Nucleus accumbens (tissue), 56 donors: Measurements from ENCODE around the gene PTCD1.
"Not testable (repeated sequence)": the region's sequence is repeated elsewhere in the genome, so short reads cannot be mapped to it uniquely, and the experiment has no call there.

Source experiments
- DNase-seq, 56 donors: peaks; one replicate each; lab custom pipeline; 2025; lab: John Stamatoyannopoulos, UW

PTCD1 gene

DNA sequence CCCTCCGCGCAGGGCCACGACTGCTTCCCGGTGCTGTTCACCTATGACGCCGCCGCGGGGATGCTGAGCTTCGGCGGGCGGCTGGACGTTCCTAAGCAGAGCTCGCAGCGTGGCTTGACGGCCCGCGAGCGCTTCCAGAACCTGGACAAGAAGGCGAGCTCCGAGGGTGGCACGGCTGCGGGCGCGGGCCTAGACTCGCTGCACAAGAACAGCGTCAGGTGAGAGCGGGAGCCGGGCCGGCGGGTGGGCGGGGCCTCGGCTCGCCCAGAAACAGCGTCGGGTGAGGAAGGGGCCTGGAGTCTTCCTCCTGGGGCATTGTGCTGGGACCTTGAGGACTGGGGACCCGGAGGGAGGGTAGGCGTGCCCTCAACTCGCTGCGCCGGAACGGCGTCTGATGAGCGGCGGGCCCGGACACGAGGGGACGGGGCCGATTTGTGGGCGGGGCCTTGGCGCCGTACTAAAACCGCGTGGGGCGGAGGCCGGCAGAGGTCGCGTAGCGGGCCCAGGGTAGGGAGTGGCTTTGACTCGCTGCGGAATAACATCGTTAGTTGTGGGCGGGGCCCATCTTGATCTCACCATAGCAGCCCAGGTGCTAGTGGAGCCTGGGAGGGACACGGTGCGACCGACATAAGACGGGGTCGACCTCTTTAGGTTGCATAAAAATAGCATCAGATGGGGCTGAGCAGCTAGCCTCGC lies 45.8 kb downstream of the PTCD1 start:
- peak in 48 of 56 donors; percentile 7 to 88 (median 48) for DNase-seq

- DNase-seq, result no peak
Measured at GRCh38 chr7:99392046-99392445, 46.6 kb downstream of the PTCD1 start.

DNA sequence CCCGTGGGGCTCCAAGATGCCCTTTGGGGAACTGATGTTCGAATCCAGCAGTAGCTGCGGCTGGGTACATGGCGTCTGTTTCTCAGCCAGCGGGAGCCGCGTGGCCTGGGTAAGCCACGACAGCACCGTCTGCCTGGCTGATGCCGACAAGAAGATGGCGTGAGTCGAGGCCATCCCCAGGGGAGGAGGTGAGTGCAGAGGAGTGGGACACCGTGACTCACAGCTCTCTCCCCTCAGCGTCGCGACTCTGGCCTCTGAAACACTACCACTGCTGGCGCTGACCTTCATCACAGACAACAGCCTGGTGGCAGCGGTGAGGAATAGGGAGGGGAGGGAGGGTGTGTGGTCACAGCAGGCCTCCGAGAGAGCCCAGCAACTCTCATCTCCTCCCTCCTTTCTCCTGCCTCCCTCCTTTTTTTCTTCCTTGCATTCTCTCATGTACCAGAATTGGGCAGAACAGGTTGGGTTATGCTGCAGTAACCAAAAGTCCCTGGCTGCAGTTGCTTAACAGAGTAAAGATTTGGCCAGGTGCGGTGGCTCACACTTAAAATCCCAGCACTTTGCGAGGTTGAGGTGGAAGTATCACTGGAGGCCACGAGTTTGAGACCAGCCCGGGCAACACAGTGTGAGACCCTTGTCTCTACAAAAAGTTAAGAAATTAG lies 47.5 kb downstream of the PTCD1 start:
- DNase-seq, result no peak

DNA sequence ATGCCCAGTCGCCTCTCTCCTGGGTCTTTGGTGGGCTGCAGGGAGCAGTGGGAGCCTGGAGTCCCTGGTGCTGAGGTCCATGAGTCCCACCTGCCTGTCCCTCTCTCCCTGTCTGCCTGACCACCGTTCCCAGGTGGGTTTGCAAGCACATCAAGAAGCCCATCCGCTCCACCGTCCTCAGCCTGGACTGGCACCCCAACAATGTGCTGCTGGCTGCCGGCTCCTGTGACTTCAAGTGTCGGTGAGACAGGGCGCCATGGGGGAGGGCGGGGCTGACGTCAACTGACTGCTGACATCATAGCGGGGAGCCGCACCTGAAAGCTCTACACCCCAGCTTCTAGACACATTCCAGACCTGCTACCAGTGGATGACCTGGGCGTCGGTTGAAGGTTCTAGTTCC lies 48.8 kb downstream of the PTCD1 start:
- DNase-seq, result no peak

GRCh38 chr7:99387912-99388311 lies 50.7 kb downstream of the PTCD1 start:
- no peak for DNase-seq

DNA sequence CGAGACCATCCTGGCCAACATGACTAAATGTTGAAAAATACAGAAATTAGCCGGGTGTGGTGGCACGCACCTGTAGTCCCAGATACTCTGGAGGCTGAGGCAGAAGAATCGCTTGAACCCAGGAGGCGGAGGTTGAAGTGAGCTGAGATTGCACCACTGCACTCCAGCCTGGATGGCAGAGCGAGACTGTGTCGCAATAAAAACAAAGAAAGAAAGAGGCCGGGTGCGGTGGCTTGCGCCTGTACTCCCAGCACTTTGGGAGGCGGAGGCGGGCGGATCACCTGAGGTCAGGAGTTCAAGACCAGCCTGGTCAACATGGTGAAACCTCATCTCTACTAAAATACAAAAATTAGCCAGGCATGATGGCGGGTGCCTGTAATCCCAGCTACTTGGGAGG lies 51.4 kb downstream of the PTCD1 start:
- not testable (repeated sequence) for DNase-seq

DNA sequence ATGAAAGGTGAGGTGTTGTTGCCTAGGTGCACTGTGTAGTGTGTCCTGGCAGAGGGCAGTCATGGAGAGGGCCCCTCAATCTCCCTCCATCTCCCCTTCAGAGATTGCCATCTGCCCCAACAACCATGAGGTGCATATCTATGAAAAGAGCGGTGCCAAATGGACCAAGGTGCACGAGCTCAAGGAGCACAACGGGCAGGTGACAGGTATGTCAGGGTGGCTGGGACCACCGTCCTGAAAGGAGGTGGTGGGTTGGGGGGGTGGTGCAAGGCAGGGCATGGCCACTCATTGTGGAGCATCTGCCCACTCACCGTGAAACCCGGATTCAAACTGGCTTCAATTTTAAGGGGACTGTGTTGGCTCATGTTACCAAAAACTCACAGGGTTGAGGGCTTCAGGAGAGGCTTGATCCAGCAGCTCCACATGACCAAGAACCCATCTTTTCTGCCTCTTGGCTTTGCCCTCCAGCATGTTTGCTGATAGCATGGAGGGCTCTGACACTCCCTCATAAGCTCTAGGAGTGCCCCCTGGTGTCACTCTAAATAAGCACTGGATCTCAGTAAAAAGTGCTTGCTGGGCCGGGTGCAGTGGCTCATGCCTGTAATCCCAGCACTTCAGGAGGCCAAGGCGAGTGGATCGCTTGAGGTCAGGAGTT lies 51.9 kb downstream of the PTCD1 start:
- no peak for DNase-seq

DNA sequence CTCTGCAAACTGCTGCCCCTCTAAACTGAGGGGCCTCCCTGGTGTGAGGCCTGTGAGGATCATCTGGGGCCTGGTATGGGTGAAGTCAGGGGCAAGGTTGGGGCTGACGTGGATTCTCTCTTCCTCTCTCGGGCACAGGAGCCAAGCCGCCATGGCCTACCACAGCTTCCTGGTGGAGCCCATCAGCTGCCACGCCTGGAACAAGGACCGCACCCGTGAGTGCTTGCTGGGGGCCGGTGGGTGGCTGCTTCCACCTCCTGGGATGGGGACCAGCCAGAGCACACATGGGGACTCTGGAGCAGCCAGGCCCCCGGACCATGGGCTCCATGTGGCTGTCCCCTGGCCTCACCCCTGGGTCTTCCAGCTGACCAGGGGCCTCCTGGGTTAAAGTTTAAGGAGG lies 53.0 kb downstream of the PTCD1 start:
- no peak for DNase-seq

- DNase-seq, result no peak
Measured at GRCh38 chr7:99384523-99384922, 54.1 kb downstream of the PTCD1 start.

GRCh38 chr7:99383791-99384370 lies 54.7 kb downstream of the PTCD1 start:
- DNase-seq, result no peak

DNA sequence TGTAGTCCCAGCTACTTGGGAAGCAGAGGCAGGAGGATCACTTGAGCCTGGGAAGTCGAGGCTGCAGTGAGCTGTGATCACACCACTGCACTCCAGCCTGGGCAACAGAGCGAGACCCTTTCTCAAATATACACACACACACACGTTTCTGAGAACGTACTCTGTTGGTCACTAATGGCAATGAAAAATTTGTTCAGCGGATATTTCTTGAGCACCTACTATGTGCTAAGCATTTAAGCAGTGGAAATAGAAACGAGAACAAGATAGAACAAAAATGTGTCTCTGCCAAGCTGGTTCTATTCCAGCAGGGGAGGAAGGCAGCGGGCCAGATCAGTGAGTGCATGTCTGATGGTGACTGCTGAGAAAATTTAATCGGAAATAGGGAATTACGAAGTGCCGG lies 55.4 kb downstream of the PTCD1 start:
- DNase-seq, result no peak

- DNase-seq, result no peak
Measured at GRCh38 chr7:99381664-99382075, 56.9 kb downstream of the PTCD1 start.

DNA sequence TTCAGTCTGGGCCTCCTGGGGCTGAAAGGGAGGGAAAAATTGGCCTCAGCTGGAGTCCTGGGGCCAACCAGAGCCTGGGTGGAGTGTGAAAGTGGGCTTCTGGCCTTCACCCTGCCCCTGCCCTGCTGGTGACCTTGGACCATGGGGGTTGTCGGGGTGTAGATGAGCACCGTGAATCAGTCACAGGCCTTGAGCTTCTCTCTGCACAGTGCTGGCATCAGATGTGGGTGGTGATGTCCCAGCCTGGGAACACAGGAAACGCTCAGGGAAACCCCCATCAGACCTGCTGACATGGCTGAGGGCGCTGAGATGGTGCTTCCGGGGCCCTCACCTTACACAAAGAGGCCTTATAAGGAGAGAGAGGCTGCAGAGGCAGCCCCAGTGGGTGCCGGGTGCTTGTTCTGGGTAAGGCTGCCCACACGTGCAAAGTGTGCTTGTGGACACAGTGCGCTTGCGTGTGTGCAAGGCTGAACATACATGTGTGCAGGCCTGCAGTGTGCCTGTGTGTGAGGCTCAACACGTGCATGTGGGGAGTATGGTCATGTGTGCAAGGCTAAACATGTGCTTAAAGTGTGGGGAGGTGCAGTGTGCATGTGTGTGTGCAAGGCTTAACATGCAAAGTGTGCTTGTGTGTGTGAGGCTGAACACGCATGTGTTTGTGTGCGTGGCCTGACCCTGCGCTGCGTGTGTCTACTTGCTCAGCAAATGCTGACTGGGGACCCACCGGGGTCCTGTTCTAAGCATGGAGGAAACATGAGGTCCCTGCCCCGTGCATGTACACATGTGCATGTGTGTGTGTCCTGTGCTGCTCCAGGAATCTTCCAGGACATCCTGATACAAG lies 57.6 kb downstream of the PTCD1 start:
- peak in 13 of 56 donors; percentile 10 to 47 (median 32) for DNase-seq

DNA sequence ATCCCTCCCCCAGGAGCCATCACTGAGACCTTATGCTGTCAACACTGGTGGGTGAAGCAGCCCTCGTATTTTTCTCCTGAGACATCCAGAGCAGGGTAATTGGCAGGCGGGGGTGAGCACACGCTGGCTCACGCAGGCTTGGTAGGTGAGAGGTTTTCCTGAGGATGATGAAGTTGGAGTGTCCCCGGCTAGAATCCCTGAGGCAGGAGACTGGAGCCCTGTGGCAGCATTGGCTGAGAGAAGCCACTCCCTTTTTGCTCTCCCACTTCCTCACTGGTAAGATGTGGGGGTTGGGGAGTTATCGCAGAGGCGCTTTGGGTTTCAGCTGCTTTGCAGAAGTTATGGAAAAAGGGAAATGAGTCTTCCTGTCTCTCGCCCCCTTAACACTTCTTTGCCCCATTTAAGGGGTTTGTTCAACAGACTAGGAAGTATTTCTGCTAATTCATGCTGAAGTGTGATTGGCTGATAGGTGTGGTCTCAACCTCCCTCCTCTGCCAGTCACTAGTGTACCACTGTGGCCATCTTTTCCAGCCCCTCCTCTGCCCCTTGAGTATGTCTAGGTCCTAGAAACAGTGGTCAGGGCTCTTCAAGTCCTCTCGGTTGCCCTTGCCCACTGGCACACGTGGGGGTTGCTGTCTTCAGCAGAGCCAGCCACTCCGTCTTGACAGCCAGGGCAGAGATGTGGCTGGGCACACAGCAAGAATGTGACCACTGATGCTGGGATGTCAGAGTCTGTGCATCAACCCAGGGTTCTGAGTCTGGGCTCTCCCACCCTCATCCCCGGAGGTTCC lies 58.4 kb downstream of the PTCD1 start:
- peak in 43 of 56 donors; percentile 4 to 82 (median 45) for DNase-seq

- DNase-seq, result not testable (repeated sequence)
Measured at GRCh38 chr7:99379693-99380031, 58.9 kb downstream of the PTCD1 start.

- DNase-seq, result peak in 9 of 56 donors; percentile 3 to 33 (median 10)
Measured at GRCh38 chr7:99379043-99379577, 59.5 kb downstream of the PTCD1 start.

DNA sequence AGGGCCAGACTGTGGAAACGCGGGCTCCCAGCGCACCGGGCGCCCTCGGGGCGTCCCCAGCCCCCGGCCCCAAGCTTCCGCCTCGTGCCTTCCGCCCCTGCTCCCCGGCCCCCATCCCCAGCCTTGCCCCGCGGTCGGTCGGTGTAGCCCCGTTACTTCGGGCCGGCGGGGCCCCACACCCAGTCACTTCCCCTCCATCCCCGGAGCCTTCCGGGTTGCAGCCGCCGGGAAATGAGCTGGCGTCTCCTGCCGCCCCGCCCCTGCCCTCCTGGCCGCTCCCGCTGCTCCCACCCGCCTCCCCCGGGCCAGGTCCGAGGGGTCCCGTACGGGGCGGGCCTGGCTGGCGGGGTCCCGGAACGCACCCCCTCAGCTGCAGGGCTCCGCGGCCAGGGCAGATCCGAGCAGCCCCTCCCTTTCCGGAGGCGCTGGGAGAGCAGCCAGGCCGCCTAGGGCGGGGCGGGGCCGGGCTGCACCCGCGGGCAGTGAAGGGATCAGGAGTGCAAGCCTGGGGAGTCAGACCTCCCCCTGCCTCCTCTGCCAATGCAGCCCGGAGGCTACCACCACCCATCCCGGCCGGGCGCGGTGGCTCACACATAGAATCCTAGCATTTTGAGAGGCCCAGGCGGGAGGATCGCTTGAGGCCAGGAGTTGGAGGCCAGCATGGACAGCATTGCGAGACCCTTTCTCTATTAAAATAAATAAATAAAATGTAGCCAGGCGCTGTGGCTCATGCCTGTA lies 63.4 kb downstream of the PTCD1 start:
- DNase-seq, result peak in 36 of 56 donors; percentile 6 to 73 (median 28)
